Nephron progenitor cell (in vitro differentiated cells): ENCODE results near the gene SLC31A1.
A peak's percentile ranks its signal among the peaks of the same experiment; 100 is the strongest.
"Not testable (repeated sequence)": the region's sequence is repeated elsewhere in the genome, so short reads cannot be mapped to it uniquely, and the experiment has no call there.

Experiments
- DNase-seq: peaks from one replicate; pipeline ENCODE4 v3.0.0; 2021
- H3K27ac Mint-ChIP-seq: 2 replicates; pipeline ENCODE4 v1.8.0; 2021; ENCODE audit warnings: mild to moderate bottlenecking, moderate library complexity, mixed read lengths
- H3K27me3 Mint-ChIP-seq: 2 replicates; pipeline ENCODE4 v1.8.0; 2021; ENCODE audit warnings: mild to moderate bottlenecking, low read depth, mixed read lengths; ENCODE audit not compliant: poor library complexity
- H3K36me3 Mint-ChIP-seq: 2 replicates; pipeline ENCODE4 v1.8.0; 2021; ENCODE audit warnings: low read depth, mixed read lengths
- H3K4me1 Mint-ChIP-seq: 2 replicates; pipeline ENCODE4 v1.8.0; 2021; ENCODE audit warnings: mixed read lengths
- H3K4me3 Mint-ChIP-seq: 2 replicates; pipeline ENCODE4 v1.8.0; 2021; ENCODE audit warnings: mild to moderate bottlenecking, moderate library complexity, mixed read lengths
- H3K9me3 Mint-ChIP-seq: 2 replicates; pipeline ENCODE4 v1.8.0; 2021; ENCODE audit warnings: mild to moderate bottlenecking, moderate library complexity, mixed read lengths
- CTCF ChIP-seq: fragments of 200-600 bp; sonication (generic); IDR thresholded peaks from 2 replicates; pipeline ENCODE4 v1.5.0; 2021; ENCODE audit warnings: antibody characterized with exemption

SLC31A1 gene

GRCh38 chr9:113281356-113281755, 60.0 kb downstream of the SLC31A1 start:
- no peak for DNase-seq
- Mint-ChIP-seq H3K4me1 (peaks cover 13% of the 10 kb centered on the region), H3K27me3 (peaks cover 2% of the 10 kb centered on the region), H3K36me3 (peaks cover 74% of the 10 kb centered on the region), H3K4me3 (no peak overlapping the region), H3K27ac (peak overlapping the region; percentile 73), H3K9me3 (no peaks in the 10 kb centered on the region)
- no peak for TF ChIP-seq CTCF

GRCh38 chr9:113289091-113289490, 67.7 kb downstream of the SLC31A1 start:
- no peaks in the 10 kb centered on the region for H3K4me1 Mint-ChIP-seq
- H3K27me3 Mint-ChIP-seq, result no peaks in the 10 kb centered on the region
- H3K36me3 Mint-ChIP-seq, result peaks cover 68% of the 10 kb centered on the region
- no peaks in the 10 kb centered on the region for H3K9me3 Mint-ChIP-seq
- no peak overlapping the region for H3K4me3 Mint-ChIP-seq
- no peak overlapping the region for H3K27ac Mint-ChIP-seq
- no peak for DNase-seq
- no peak for TF ChIP-seq CTCF

- H3K9me3 Mint-ChIP-seq, result no peaks in the 10 kb centered on the region
- H3K4me3 Mint-ChIP-seq, result no peak overlapping the region
- no peak overlapping the region for H3K27ac Mint-ChIP-seq
- TF ChIP-seq CTCF, result no peak
- H3K27me3 Mint-ChIP-seq, result no peaks in the 10 kb centered on the region
- H3K4me1 Mint-ChIP-seq, result no peaks in the 10 kb centered on the region
- no peak for DNase-seq
- peaks cover 59% of the 10 kb centered on the region for H3K36me3 Mint-ChIP-seq
Measured at GRCh38 chr9:113290052-113290607, 68.8 kb downstream of the SLC31A1 start.

GRCh38 chr9:113293285-113293878, 72.0 kb downstream of the SLC31A1 start:
- peaks cover 11% of the 10 kb centered on the region for H3K4me1 Mint-ChIP-seq
- DNase-seq, result no peak
- no peaks in the 10 kb centered on the region for H3K9me3 Mint-ChIP-seq
- no peak overlapping the region for H3K4me3 Mint-ChIP-seq
- no peak for TF ChIP-seq CTCF
- H3K27ac Mint-ChIP-seq, result peak overlapping the region; percentile 69
- H3K27me3 Mint-ChIP-seq, result peaks cover 4% of the 10 kb centered on the region
- H3K36me3 Mint-ChIP-seq, result peaks cover 36% of the 10 kb centered on the region

GRCh38 chr9:113296247-113296646, 74.9 kb downstream of the SLC31A1 start:
- H3K27ac Mint-ChIP-seq, H3K9me3 Mint-ChIP-seq, H3K4me3 Mint-ChIP-seq, DNase-seq, H3K27me3 Mint-ChIP-seq: not testable (repeated sequence)
- peaks cover 12% of the 10 kb centered on the region for H3K4me1 Mint-ChIP-seq
- peaks cover 10% of the 10 kb centered on the region for H3K36me3 Mint-ChIP-seq

GRCh38 chr9:113296796-113297558, 75.6 kb downstream of the SLC31A1 start:
- H3K27ac Mint-ChIP-seq, result no peak overlapping the region
- peaks cover 19% of the 10 kb centered on the region for H3K4me1 Mint-ChIP-seq
- no peaks in the 10 kb centered on the region for H3K9me3 Mint-ChIP-seq
- H3K4me3 Mint-ChIP-seq, result no peak overlapping the region
- peaks cover 5% of the 10 kb centered on the region for H3K36me3 Mint-ChIP-seq
- no peak for TF ChIP-seq CTCF
- no peak for DNase-seq
- H3K27me3 Mint-ChIP-seq, result peaks cover 6% of the 10 kb centered on the region
